WTC11 (cell line): ENCODE measurements around the gene TMEM255A. TPM values are rescaled to one million over a fixed set of nuclear protein-coding genes. Genes with fewer than 3 reads are reported as not detected.

Experiments used
- ATAC-seq: fragments of 200-7000 bp; cut with Tn5 transposase; 2 replicates; pipeline ENCODE4 v1.10.0; 2021; ENCODE audit warnings: mild to moderate bottlenecking, moderate library complexity
- CTCF ChIA-PET: fragments of 300-600 bp; sonication (Branson Sonifier 250); formaldehyde crosslinking; loops from one replicate; lab custom pipeline; 2021; ENCODE audit warnings: antibody characterized with exemption; lab: Charles Lee
- POLR2A ChIA-PET: fragments of 350-600 bp; sonication (Branson Sonifier 250); formaldehyde crosslinking; loops from one replicate; lab custom pipeline; 2021; ENCODE audit warnings: antibody characterized with exemption; lab: Charles Lee
- DNase-seq: peaks from one replicate; pipeline ENCODE4 v3.0.0; 2021; ENCODE audit warnings: low spot score
- H3K27ac Mint-ChIP-seq: 2 replicates; pipeline ENCODE4 v1.8.0; 2021; ENCODE audit warnings: mixed read lengths
- H3K27me3 Mint-ChIP-seq: 2 replicates; pipeline ENCODE4 v1.8.0; 2021; ENCODE audit warnings: low read depth, mild to moderate bottlenecking, moderate library complexity, mixed read lengths
- H3K36me3 Mint-ChIP-seq: 2 replicates; pipeline ENCODE4 v1.8.0; 2021; ENCODE audit warnings: mixed read lengths
- H3K4me1 Mint-ChIP-seq: 2 replicates; pipeline ENCODE4 v1.8.0; 2022; ENCODE audit warnings: mixed read lengths
- H3K4me3 Mint-ChIP-seq: 2 replicates; pipeline ENCODE4 v1.8.0; 2021; ENCODE audit warnings: mild to moderate bottlenecking, moderate library complexity, mixed read lengths
- H3K9me3 Mint-ChIP-seq: 2 replicates; pipeline ENCODE4 v1.8.0; 2021; ENCODE audit warnings: mixed read lengths
- ELF4 ChIP-seq: sonication (generic); formaldehyde crosslinking; IDR thresholded peaks from 2 replicates; pipeline ENCODE4 v1.8.1; 2022; ENCODE audit warnings: low read depth, mild to moderate bottlenecking, moderate library complexity, missing genetic modification reagents
- FOXK1 ChIP-seq: sonication (generic); formaldehyde crosslinking; IDR thresholded peaks from 2 replicates; pipeline ENCODE4 v1.8.0; 2022; ENCODE audit warnings: mild to moderate bottlenecking, moderate library complexity, missing genetic modification reagents
- FOXP1 ChIP-seq: sonication (generic); formaldehyde crosslinking; IDR thresholded peaks from 2 replicates; pipeline ENCODE4 v1.8.0; 2022; ENCODE audit warnings: missing genetic modification reagents, mild to moderate bottlenecking, moderate library complexity, borderline replicate concordance
- FOXP4 ChIP-seq: sonication (generic); formaldehyde crosslinking; IDR thresholded peaks from 2 replicates; pipeline ENCODE4 v1.8.0; 2022; ENCODE audit warnings: mild to moderate bottlenecking, missing genetic modification reagents
- GRHL2 ChIP-seq: fragments of 250-450 bp; sonication (Bioruptor Pico); IDR thresholded peaks from 2 replicates; pipeline ENCODE4 v1.8.0; 2022; ENCODE audit warnings: mild to moderate bottlenecking, moderate library complexity; ENCODE audit not compliant: insufficient replicate concordance, severe bottlenecking
- HMGA2 ChIP-seq: fragments of 250-450 bp; sonication (Bioruptor Pico); IDR thresholded peaks from 2 replicates; pipeline ENCODE4 v1.4.0; 2021; ENCODE audit warnings: mild to moderate bottlenecking, moderate library complexity
- KAT7 ChIP-seq: sonication (generic); formaldehyde crosslinking; IDR thresholded peaks from 2 replicates; pipeline ENCODE4 v1.8.1; 2023; ENCODE audit warnings: missing genetic modification reagents, mild to moderate bottlenecking, borderline replicate concordance
- OVOL2 ChIP-seq: fragments of 250-450 bp; sonication (Bioruptor Pico); IDR thresholded peaks from 2 replicates; pipeline ENCODE4 v1.9.0; 2021; ENCODE audit warnings: mild to moderate bottlenecking, borderline replicate concordance
- RELA ChIP-seq: sonication (generic); formaldehyde crosslinking; IDR thresholded peaks from 2 replicates; pipeline ENCODE4 v1.8.1; 2022; ENCODE audit warnings: missing genetic modification reagents, mild to moderate bottlenecking, borderline replicate concordance
- RORB ChIP-seq: fragments of 250-450 bp; sonication (Bioruptor Pico); IDR thresholded peaks from 2 replicates; pipeline ENCODE4 v1.9.0; 2021; ENCODE audit warnings: mild to moderate bottlenecking
- STAT6 ChIP-seq: sonication (generic); formaldehyde crosslinking; conservative IDR thresholded peaks from 2 replicates; pipeline ENCODE4 v1.8.1; 2023; ENCODE audit warnings: mild to moderate bottlenecking, low read depth, missing genetic modification reagents, moderate library complexity
- USF2 ChIP-seq: sonication (generic); formaldehyde crosslinking; IDR thresholded peaks from 2 replicates; pipeline ENCODE4 v1.8.1; 2023; ENCODE audit warnings: mild to moderate bottlenecking, missing genetic modification reagents, moderate library complexity
- ZNF138 ChIP-seq: sonication (generic); formaldehyde crosslinking; conservative IDR thresholded peaks from 2 replicates; pipeline ENCODE4 v1.8.1; 2022; ENCODE audit warnings: mild to moderate bottlenecking, moderate library complexity, missing genetic modification reagents
- ZNF423 ChIP-seq: fragments of 250-450 bp; sonication (Bioruptor Pico); IDR thresholded peaks from 2 replicates; pipeline ENCODE4 v2.1.2; 2022; ENCODE audit warnings: mild to moderate bottlenecking, moderate library complexity
- ZNF671 ChIP-seq: fragments of 250-450 bp; sonication (Bioruptor Pico); IDR thresholded peaks from 2 replicates; pipeline ENCODE4 v1.8.0; 2021; ENCODE audit warnings: mild to moderate bottlenecking
- total RNA-seq: library from RNA; stranded (reverse); gene quantifications from 3 replicates; pipeline ENCODE4 v1.2.3, GENCODE V29; 2021
- TF ChIP-seq, protein P1 (sequence below): fragments of 250-450 bp; sonication (Bioruptor Pico); IDR thresholded peaks from 2 replicates; pipeline ENCODE4 v1.8.0; 2021; ENCODE audit warnings: mild to moderate bottlenecking
- TF ChIP-seq, protein P2 (sequence below): fragments of 250-450 bp; sonication (Bioruptor Pico); IDR thresholded peaks from 2 replicates; pipeline ENCODE4 v1.9.0; 2021; ENCODE audit warnings: mild to moderate bottlenecking, borderline replicate concordance
- TF ChIP-seq, protein P3 (sequence below): sonication (generic); formaldehyde crosslinking; IDR thresholded peaks from 2 replicates; pipeline ENCODE4 v1.8.1; 2023; ENCODE audit warnings: mild to moderate bottlenecking, missing genetic modification reagents, borderline replicate concordance

Gene TMEM255A
- total RNA-seq, 1 experiment from 2014 or later, result 0.61 TPM

DNA sequence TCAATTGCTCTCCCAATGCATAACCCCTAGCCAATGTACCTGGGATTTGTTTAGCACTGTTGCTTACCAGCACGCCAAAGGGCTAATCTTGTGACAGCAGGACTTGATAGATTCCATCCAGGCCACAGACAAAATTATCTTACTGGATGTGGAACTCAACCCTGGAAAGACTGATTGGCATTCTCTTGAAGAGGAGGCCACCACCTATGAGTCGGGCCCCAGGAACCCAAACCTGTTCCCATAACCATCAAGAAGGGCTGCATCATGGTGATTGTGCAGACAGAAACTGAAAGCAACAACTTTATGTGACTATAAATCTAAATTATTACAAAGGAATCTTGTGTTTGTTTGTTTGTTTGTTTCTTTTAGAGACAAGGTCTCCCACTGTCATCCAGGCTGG is 19.9 kb upstream of the TMEM255A start:
- POLR2A ChIA-PET, result no interaction called here
- H3K9me3 Mint-ChIP-seq, result peaks cover 11% of the 10 kb centered on the region

More for the DNA sequence above, 19.9 kb upstream of the TMEM255A start:
- Mint-ChIP-seq H3K4me1 (peaks cover 30% of the 10 kb centered on the region), H3K36me3 (peaks cover 5% of the 10 kb centered on the region; the same call in 1 of the 2 replicates), H3K27ac (no peak overlapping the region), H3K4me3 (no peak overlapping the region), H3K27me3 (no peaks in the 10 kb centered on the region; the same call in 1 of the 2 replicates)
- CTCF ChIA-PET, result no interaction called here
- ATAC-seq, result no peak
- DNase-seq, result no peak
- TF ChIP-seq, protein P1, sequence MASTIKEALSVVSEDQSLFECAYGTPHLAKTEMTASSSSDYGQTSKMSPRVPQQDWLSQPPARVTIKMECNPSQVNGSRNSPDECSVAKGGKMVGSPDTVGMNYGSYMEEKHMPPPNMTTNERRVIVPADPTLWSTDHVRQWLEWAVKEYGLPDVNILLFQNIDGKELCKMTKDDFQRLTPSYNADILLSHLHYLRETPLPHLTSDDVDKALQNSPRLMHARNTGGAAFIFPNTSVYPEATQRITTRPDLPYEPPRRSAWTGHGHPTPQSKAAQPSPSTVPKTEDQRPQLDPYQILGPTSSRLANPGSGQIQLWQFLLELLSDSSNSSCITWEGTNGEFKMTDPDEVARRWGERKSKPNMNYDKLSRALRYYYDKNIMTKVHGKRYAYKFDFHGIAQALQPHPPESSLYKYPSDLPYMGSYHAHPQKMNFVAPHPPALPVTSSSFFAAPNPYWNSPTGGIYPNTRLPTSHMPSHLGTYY (CRISPR knock-in tag), result no peak
- TF ChIP-seq STAT6 (CRISPR knock-in tag), result no peak
- TF ChIP-seq ELF4 (CRISPR knock-in tag), result no peak
- TF ChIP-seq, protein P2, sequence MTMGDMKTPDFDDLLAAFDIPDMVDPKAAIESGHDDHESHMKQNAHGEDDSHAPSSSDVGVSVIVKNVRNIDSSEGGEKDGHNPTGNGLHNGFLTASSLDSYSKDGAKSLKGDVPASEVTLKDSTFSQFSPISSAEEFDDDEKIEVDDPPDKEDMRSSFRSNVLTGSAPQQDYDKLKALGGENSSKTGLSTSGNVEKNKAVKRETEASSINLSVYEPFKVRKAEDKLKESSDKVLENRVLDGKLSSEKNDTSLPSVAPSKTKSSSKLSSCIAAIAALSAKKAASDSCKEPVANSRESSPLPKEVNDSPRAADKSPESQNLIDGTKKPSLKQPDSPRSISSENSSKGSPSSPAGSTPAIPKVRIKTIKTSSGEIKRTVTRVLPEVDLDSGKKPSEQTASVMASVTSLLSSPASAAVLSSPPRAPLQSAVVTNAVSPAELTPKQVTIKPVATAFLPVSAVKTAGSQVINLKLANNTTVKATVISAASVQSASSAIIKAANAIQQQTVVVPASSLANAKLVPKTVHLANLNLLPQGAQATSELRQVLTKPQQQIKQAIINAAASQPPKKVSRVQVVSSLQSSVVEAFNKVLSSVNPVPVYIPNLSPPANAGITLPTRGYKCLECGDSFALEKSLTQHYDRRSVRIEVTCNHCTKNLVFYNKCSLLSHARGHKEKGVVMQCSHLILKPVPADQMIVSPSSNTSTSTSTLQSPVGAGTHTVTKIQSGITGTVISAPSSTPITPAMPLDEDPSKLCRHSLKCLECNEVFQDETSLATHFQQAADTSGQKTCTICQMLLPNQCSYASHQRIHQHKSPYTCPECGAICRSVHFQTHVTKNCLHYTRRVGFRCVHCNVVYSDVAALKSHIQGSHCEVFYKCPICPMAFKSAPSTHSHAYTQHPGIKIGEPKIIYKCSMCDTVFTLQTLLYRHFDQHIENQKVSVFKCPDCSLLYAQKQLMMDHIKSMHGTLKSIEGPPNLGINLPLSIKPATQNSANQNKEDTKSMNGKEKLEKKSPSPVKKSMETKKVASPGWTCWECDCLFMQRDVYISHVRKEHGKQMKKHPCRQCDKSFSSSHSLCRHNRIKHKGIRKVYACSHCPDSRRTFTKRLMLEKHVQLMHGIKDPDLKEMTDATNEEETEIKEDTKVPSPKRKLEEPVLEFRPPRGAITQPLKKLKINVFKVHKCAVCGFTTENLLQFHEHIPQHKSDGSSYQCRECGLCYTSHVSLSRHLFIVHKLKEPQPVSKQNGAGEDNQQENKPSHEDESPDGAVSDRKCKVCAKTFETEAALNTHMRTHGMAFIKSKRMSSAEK (CRISPR knock-in tag), result no peak
- no peak for TF ChIP-seq GRHL2 (CRISPR knock-in tag)
- TF ChIP-seq HMGA2 (CRISPR knock-in tag), result no peak
- no peak for TF ChIP-seq ZNF671 (CRISPR knock-in tag)
- no peak for TF ChIP-seq KAT7 (CRISPR knock-in tag)
- TF ChIP-seq ZNF423 (CRISPR knock-in tag), result no peak
- TF ChIP-seq OVOL2 (CRISPR knock-in tag), result no peak
- no peak for TF ChIP-seq RORB (CRISPR knock-in tag)
- TF ChIP-seq FOXP4 (CRISPR knock-in tag), result no peak
- no peak for TF ChIP-seq RELA (CRISPR knock-in tag)
- no peak for TF ChIP-seq USF2 (CRISPR knock-in tag)
- TF ChIP-seq, protein P3, sequence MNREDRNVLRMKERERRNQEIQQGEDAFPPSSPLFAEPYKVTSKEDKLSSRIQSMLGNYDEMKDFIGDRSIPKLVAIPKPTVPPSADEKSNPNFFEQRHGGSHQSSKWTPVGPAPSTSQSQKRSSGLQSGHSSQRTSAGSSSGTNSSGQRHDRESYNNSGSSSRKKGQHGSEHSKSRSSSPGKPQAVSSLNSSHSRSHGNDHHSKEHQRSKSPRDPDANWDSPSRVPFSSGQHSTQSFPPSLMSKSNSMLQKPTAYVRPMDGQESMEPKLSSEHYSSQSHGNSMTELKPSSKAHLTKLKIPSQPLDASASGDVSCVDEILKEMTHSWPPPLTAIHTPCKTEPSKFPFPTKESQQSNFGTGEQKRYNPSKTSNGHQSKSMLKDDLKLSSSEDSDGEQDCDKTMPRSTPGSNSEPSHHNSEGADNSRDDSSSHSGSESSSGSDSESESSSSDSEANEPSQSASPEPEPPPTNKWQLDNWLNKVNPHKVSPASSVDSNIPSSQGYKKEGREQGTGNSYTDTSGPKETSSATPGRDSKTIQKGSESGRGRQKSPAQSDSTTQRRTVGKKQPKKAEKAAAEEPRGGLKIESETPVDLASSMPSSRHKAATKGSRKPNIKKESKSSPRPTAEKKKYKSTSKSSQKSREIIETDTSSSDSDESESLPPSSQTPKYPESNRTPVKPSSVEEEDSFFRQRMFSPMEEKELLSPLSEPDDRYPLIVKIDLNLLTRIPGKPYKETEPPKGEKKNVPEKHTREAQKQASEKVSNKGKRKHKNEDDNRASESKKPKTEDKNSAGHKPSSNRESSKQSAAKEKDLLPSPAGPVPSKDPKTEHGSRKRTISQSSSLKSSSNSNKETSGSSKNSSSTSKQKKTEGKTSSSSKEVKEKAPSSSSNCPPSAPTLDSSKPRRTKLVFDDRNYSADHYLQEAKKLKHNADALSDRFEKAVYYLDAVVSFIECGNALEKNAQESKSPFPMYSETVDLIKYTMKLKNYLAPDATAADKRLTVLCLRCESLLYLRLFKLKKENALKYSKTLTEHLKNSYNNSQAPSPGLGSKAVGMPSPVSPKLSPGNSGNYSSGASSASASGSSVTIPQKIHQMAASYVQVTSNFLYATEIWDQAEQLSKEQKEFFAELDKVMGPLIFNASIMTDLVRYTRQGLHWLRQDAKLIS, result no peak
- TF ChIP-seq ZNF138 (CRISPR knock-in tag), result no peak
- no peak for TF ChIP-seq FOXK1
- TF ChIP-seq FOXP1 (CRISPR knock-in tag), result no peak
